Middle frontal gyrus (tissue), 1 donor: Measurements from ENCODE around the gene PMEL.

Experiments used
- DNase-seq: peaks from one replicate; pipeline ENCODE4 v3.0.0-alpha.2; 2015; ENCODE audit warnings: low spot score; ENCODE audit errors: extremely low spot score

Gene PMEL

DNA sequence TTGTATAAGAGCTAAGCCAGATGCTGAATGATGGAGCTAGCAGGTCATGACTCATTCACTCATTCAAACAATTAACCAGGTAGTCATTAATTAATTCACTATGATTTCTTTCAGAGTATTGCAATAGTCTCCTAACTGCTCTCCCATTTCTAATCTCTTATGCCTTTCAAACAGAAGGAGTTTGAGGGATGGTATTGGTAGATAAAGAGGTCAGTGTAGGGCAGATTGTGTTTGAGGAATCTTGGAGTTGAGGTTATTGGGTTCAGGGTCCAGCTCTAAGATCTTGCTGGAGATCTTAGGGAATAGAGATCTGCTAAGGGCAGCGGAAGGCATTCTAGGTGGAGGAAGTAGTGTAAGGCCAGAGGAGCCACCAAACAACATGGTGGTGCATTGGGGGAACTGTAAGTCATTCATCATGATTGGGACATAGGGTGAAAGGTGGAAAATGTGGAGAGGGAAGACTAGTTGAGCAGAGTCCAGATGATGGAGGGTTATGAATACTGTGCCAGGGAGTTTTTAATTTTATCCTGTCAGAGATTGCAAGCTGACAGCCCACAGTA, 23.2 kb downstream of the PMEL start:
- DNase-seq, result no peak

DNA sequence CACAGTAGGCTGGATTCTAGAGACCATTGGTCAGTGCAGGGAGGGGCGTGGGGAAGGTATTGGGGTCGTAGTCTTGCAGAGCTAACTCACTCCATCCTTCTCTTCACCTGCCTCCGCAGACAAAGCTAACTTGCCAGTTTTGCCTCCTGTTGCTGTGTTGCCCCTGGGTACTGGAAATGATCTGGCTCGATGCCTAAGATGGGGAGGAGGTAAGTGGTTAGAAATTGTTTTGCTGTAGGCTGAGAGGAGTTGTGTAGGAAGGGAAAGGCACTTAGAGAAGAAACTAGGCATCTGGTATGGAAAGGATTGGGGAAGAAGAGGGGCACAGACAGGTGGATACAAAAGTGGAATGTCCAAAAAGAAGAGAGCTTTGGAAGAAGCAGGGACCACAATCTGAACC, 23.8 kb downstream of the PMEL start:
- DNase-seq, result no peak

DNA sequence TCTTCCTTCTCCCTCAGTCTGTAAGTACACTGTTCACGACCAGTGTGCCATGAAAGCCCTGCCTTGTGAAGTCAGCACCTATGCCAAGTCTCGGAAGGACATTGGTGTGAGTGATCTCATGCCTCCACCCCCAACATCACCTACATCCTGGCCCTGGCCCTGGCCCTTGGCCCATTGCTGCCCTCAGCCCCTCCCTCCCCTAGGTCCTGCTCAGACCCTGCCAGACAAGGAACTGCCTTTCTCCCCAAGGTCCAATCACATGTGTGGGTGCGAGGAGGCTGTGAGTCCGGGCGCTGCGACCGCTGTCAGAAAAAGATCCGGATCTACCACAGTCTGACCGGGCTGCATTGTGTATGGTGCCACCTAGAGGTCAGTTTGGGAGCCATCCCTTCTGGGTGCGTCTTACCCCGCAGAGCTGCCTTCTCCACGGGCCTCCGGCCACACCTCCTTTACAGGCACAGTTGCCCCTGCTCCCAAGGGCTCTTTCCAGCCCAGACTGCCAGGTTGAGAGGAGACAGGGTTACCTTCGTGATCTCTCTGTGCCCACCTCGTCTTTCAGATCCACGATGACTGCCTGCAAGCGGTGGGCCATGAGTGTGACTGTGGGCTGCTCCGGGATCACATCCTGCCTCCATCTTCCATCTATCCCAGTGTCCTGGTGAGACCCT, 25.6 kb downstream of the PMEL start:
- DNase-seq, result peak; percentile 74

DNA sequence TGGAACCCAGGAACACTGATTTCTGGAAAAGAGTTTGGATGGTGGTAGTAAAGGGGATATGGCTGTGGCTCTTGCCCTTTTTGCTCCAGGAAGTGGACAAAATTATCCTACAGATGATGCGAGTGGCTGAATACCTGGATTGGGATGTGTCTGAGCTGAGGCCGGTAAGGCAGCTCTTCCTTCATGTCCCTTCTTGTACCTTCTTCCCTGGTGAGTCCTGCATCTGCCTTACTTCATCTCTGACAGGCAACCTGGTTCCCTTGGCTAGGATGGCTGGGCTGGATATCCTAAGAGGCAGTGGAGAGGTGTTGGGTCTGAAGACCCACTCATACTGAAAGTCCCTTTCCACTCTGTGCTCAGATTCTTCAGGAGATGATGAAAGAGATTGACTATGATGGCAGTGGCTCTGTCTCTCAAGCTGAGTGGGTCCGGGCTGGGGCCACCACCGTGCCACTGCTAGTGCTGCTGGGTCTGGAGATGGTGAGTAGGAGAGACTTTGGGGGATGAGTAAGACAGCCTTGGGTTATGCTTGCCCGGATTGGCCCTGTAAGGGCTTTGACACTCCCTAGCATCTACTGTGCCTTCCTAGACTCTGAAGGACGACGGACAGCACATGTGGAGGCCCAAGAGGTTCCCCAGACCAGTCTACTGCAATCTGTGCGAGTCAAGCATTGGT, 26.9 kb downstream of the PMEL start:
- no peak for DNase-seq

DNA sequence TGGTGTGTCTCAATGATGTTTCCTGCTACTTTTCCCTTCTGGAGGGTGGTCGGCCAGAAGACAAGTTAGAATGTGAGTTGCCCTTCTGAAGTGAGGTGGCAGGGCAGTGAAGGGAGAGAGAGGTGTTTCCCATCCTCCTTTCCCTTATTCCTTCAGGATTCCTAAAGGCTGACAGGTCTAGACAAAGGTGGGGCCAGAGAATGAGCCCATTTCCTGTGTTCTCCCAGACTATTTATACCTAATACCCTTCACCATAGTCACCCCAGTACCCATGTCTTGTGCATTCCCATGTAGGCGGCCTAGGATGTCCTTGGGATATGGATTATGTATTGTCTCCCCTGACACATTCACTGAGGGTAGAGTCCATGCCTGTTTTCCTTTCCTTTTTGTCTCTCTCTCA, 27.9 kb downstream of the PMEL start:
- no peak for DNase-seq

DNA sequence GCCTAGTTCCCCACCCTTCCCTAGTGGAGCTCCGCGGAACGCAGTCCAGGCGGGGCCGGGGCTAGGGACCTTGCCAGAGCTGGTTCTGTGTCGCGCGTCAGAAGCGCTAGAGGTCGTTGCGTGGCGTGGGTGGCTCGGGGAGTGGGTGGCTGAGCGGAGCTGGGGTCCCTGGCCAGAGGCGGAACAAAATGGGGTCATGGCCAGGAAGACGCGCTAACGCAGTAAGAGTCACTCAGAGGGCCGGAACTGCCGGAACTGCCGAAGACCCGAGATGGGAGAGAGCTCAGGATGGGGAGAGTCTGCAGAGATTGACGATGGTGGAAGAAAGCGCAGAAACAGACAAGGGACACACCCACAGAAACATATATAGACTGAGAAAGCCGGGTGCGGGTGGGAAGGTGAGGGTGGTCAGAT, 30.1 kb downstream of the PMEL start:
- no peak for DNase-seq

DNA sequence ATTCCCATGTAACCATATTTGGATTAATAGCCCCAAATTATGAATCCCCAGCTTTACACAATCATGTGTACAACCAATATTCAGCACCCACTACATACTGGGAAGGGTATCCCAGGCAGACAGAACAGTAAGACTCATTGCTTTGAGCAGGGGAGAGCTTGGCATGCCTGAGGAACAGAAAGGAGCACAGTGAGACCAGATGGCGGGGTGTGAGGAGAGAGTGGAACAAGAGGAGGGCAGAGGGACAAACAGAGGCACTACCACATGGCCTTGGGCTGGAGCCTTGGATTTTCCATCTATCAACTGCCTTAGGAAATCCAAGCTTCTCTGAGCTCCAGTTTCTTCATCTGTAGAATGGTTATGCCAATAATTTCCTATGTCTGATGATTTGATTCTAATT, 31.1 kb downstream of the PMEL start:
- no peak for DNase-seq

DNA sequence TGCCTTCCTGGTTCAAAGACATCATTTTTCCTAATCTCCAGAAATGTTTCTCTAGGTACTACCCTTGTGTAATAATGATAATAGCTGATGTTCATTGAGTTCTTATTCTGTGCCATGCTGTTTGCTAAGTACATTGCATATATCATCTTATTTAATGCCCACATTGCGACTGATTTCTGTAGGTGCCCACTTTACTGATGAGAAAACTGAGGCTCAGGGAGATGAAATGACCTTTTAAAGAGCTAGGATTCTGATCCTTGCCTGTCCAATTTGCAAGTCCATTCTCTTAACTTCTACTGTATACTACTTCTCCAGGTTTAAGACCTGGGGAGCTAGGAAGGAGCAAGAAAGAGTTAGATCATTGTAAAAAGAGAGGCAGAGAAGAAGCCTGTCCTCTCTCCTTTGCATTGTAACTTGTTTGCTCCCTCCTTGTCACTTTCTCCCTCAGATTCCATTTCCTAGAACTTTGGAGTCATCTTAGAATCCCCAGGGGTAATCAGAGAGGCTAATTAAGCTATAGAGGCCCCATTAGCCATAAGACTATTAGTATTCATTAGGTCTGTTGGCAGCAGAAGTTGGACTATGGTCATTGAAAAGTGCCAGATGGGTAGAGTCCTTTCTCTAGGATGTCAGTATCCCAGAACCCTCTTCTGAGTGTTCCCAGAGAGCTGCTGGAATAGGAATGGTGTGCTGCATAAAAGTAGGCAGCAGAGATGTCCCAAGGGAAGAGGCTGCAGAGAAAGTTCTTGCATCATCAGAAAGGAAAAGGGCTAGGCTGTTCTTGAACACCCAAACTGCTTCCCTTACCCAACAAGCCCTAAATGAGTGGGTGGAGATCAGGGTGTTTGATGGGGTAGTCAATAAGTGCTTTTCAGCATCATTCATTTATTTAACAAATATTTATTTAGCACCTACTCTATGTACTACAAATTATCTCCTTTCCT, 31.8 kb downstream of the PMEL start:
- no peak for DNase-seq

DNA sequence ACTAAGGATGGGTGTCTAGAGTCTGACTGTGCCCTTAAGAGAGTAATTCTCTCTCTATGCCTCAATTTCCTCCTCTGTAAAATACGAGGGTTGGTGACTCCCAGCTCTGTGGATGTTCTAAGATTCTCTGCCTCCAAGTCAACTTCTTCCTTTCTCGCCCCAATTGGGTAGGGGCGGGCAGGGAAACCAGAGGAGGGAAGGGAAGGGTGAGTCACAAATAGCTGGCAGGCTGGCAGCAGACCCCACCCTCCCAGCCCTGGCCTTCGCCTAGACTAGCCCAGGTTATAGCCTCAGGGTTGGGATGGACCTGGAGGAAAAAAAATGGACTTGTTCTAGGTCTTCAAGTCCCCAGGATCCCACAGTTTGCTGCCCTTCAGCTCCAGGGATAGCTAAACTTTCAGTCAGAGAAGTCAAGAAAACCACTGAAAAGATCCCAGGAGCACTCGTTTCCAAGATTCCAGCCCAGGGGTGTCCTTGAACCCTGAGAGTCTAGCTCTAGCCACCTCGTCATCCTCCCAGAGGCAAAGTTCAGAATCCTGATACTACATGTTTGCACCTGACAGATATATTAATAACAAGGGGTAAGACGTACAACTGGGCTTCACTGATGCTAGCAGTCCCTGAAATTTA, 32.6 kb downstream of the PMEL start:
- no peak for DNase-seq

DNA sequence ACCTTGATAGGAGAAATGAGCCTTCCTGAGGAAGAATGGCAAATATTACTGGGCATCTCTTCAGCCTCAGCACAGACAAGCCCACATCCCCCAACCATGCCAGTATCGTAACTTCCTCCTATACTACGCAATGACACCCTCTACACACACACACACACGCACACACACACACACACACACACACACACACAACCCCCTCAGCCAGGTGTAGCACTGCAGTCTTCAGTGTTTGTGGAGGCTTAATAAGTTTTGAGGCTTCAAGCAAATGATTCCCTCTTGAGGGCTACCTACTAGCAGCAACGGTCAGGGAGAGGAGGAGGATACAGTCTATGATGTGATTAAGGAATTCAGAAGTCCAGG, 33.3 kb downstream of the PMEL start:
- DNase-seq, result no peak

DNA sequence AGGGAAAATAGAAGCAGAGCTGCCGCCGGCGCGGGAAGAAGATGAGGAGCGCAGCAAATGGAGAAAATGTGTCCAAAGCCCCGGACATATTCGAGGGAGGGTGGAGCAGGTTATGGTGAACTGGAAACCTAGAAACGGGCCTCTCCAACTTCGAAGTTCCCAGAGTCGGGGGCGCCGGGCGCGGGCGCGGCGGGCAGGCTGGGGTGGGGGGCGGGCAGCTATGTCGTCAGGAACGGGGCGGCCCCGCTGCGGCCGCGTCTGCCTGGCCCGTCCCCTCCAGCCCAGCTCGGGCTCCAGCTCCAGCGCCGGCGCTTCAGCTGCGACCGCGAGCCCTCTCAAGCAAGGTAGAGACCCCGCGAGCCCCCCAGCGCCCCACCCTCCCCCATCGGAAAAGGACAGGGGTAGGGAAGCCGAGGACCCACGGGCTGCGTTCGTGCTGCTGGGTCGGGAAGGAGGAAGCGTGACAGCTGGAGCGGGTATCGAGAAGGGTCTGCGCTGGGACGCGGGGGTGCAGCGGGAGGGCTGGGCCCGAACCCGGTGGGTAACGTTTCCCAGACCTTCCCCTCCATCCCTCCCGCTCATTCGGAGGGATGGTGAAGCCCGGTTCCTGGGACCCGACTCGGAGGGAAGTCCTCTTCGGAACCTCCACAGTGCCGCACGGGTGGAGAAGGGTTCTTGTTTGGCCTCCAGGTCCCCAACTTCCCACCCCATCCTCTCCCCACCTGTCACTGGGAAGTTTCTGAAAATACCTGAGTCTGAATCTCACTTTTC, 33.9 kb downstream of the PMEL start:
- no peak for DNase-seq

DNA sequence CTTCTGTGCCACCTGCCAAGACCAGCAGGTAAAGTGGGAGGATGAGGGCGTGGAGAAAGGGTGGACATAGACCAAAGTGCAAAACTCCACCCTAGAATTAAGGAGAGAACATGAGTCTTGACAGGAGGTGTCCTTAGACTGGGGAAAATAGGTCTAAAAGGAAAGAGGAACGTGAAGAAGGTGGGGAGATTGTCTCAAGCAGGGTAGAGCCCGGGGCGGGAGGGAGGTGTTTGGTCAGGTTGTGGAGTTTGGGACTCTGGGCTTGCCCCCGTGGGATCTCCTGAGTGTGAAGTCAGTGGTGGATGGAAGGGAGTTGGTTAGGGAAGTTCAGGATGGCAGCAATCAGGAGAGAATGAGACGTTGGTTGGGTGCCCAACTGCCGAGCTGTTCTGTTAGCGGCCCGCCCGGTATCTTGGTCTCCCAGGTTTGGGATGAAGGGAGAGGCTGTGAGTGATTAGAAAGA, 34.5 kb downstream of the PMEL start:
- DNase-seq, result no peak

DNA sequence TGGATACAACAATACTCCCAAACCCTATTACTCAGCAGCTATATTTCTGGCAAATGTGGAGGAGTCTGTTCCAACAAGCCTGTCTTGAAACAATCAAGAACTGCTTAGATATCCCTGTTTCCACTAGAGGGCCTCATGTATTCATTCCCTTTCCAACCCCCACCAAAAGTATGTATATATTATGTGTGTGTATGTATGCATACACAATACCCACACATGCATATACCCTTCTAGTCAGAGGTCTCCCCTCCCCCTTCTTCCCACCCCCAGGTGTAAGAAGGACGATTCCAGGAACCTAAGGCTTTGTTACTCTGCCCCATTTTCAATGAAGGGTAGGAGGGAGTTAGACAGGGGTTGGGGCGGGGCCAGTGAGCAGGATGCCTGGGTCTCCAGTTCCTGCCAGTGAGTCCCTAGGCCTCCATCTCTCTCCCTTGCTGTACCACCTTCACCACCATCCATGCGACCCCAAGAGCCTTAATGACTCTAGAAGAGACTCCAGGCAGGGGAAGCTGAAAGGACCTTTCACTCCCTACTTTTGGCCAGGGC, 35.0 kb downstream of the PMEL start, which contains the start of gene DGKA:
Gene DGKA (plus strand): TSS at position 392 of the 546 bp plus-strand sequence. CDS start 5,342 bp downstream, outside the sequence.
- DNase-seq, result no peak

DNA sequence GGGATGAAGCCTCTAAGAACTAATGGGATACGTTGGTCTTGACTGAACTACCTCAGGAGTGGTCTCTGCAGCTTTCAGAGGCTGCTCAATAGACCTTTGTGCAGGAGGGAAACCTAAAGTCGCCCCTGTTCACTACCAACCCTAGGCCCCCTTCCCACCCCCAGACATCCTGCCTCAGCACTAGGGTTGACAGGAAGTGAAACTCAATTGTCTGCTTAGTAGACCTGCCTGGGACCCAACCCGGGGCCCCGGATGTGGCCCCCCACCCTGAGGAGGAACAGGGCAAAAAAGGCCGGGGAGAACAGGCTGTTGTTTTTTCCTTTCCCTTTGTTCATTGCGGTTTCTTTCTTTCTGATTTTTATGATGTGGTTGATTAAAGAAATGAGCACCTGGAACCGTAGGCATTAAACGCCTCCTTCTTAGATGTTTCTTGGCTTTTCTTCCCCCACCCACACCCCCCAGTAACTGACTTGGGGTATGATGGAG, 36.5 kb downstream of the PMEL start:
- no peak for DNase-seq

DNA sequence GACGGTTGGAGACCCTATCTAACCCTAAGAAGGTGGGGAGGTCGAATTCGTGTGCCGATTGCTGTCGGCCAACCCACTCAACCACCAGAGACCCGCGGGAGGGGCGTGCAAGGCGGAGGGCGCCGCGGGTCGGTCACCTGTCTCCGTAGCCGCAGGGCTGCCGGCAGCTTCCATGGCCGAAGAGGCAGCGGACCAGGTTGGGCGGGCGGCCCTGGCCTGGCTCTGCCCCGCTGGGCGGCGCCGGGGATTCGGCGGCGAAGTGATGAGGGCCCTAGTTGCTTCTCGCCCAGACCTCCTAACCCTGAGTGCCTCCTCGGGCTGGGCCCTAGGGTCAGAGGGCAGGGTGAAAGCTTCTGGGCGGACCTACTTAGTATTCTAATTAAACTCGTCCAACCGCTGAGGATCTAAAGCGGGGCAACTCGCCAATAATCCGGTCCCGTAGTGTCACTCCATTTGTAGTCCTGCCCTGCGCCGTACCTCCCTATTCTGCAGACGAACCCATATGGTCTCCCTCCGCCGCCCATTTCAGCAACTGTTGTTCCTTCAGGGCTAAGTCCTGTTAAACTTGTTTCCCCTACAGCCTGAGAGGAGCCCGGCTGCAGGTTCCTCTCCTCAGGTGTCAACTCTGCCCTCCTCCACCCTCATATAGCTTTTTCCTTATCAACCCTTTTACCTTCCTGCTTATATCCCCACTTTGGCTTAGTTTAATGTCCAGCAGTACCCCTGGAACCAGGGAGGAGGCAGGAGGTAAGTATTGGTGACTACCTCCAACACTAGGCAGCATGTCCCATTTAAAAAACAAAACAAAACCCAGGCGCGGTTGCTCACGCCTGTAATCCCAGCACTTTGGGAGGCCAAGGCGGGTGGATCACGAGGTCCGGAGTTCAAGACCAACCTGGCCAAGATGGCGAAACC, 38.0 kb downstream of the PMEL start, which contains the start of gene PYM1:
Gene PYM1 (minus strand): TSS at position 307 of the 915 bp plus-strand sequence. CDS start 133 bp downstream, at position 174.
- DNase-seq, result peak; percentile 32

DNA sequence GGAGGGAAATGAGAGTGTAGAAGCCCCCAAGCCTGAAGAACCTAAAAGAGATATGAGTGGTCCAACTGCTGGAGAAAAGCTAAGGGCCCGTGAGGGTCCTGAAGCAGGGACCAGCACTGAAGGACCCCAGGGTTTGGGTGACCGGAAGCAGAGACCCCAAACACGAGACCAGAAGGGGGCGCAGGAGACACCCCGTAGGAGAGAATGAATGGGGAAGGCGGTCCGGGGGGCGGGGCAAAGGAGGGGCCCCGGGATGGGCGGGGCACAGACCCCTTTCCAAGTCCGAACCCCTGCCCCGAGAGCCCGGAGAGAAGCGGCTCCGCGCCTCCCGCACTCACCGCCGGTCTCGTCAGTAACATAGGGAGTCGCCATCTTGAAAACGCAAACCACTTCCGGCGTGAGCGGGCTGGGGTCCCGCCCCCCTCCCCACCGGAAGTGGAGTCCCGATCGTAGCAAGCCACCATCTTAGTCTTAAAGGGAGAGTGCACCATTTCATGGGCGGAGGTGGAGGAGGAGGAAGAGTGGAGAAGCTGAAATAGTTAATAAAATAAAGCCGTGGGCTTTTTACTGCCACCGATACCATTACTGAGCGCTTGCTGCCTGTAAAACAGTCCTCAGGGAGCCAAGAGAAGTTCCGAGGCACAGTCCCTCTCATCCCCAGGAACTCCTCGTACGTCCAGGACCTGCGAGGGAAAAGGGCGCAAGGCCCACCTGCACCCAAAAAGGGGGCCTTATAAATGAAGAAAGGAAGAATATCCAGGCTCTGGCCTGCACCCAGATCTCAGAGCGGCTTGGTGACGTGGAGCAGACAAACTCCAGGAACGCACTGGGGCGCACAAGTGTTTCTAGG, 38.9 kb downstream of the PMEL start:
- DNase-seq, result peak; percentile 79

DNA sequence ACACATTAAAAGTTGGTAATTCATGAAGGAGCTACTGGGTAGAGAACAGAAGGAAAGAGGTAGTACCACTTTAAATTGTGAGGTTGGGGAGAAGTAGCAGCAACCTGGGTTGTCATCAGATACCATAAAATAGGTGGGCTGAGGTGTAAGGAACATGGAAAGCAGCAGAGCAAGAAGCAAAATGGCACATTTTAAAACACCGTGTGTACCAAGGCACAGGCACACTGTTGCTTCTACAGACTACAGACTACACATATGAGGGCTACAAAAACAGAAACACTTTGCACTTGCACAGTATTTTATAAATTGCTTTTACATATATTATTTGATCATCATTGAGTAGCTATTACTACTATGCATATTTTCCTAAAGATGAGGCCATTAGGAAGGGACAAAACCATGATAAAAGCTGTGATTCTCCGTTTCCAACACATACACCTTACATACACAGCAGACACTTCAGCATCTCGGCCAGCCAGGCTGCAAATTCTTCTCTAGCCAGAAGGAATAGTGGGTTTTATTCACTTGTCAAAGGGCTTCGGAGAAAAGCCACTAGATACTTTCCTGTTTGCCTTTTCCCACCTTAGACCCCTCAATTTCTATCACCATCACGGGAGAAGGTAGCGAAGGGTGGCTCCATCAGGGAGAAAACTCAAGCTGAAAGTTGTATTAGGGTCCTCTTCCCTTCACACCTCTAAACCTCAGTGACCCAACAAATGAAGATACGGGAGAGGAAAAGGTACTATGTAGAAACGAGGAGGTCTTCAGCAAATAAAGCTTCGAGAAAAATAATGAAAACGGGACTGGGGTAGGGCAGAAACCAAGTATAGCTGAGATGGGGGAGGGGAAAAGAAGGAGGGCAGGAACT, 39.7 kb downstream of the PMEL start:
- DNase-seq, result no peak
